Ammon's horn (tissue), 1 donor: ENCODE results near the gene KDM4B.

Source experiments
- DNase-seq: peaks from one replicate; pipeline ENCODE4 v3.0.0-alpha.2; 2016; ENCODE audit warnings: low spot score

The KDM4B gene

GRCh38 chr19:4984438-4984990 lies 15.6 kb downstream of the KDM4B start:
- no peak for DNase-seq

DNA sequence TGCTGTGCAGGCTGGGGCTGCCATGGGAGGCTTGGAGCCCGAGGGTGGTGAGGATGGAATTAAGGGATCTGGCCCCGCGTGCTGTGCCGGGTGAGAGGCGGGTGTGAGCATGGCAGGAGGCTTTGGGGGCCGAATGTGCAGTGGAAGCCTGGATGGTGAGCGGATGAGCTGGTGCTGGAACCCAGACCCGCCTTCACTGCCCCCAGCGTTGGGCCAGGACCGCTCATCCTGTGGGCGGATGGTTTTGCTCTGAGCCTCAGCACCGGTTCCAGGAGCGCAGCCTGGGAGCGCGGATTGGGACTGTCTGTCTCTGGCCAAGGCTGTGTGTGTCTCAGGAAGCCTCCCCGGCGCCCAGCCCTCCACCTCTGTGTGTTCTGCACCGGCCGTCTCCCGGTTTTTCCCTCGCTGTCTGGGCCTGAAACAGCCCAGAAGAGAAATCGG lies 16.7 kb downstream of the KDM4B start:
- DNase-seq = no peak

DNA sequence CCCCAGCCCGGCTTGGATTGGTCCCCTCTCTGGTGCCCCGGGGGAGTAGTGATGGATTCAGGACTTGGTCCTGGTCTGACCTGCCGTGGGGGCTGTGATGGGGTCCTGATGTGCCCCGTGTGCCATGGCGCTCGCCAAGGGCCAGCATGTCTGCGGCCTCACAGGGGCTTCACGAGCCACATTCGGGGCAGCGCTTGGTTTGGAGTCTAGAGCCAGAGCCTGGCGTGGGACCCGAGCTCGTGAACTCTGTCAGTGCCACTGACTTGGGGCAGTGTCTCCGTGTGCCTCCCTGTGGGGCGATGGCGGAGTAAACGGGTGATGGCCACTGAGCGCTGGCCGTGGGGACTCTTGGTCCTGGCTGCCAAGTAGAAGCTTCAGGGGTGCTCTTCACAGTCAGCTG lies 17.1 kb downstream of the KDM4B start:
- DNase-seq = no peak

- no peak for DNase-seq
Observed at GRCh38 chr19:4986471-4986891, 17.6 kb downstream of the KDM4B start.

DNA sequence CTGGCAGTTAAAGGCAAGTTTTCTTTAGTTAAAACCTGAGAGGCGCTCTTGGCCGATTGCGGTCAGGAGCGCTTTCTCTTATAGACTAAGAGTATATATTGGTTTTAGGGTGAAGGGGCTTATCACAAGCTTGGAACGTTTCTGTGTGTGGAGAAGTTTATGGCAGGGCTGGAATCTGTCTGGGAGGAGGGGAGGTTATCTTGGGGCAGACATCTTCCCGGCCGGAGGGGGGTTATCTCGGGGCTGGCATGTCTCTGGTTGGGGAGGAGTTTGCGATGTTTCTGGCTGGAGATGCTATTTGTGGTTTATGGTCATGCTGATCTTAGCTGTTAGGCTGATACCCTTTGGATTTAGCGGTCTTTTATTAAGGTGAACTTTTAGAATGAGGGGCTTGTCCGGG lies 18.3 kb downstream of the KDM4B start:
- no peak for DNase-seq

DNA sequence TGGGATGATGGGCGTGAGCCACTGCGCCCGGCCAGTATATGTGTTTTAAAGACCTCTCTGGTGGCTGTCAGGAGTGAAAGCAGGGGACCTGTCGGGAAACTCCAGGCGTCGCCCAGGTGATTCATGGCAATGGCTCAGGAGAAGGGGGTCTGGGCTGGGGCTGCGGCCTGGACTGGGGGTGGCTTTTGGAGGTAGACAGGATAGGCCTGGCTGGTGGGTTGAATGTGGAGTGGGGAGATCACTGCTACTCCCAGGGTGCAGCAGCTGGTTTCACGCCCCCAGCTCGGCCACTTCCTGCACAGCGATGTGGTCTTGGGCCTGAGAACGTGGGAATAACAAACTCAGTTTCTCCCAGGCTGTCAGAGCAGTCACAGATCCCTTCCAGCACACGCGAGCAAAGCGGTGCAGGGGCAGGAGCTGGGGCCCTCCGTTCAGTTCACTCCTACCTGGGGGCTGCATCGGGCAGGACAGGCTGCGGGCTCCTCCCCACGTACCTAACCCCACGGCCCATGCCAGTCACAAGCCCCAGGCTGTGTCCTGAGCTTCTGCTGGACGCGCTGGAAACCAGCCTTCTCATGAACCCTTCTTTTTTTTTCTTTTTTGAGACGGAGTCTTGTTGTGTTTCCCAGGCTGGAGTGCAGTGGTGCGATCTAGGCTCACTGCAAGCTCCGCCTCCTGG lies 18.9 kb downstream of the KDM4B start:
- DNase-seq = no peak

GRCh38 chr19:4988770-4989251 lies 19.9 kb downstream of the KDM4B start:
- DNase-seq = peak; percentile 22

DNA sequence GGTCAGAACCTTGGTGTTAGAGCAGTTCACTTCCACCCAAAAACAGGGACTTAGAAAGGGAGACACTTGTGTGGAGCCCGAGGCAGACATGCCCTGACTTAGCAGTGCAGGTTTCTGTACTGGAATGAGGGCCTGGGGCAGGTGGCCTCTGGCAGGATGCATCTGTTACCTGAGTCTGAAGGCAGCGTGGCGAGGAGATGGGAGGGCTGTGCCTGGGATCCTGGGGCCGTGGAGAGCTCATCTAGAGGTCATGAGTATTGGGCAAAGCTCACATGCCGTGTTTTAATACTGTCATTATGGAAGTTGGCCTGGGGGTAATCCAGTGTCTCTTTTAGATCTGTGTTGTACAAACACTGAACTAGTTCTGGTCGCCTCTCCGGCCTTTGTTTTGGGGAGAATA lies 21.4 kb downstream of the KDM4B start:
- no peak for DNase-seq

GRCh38 chr19:4991538-4991937 lies 22.6 kb downstream of the KDM4B start:
- DNase-seq = no peak

DNA sequence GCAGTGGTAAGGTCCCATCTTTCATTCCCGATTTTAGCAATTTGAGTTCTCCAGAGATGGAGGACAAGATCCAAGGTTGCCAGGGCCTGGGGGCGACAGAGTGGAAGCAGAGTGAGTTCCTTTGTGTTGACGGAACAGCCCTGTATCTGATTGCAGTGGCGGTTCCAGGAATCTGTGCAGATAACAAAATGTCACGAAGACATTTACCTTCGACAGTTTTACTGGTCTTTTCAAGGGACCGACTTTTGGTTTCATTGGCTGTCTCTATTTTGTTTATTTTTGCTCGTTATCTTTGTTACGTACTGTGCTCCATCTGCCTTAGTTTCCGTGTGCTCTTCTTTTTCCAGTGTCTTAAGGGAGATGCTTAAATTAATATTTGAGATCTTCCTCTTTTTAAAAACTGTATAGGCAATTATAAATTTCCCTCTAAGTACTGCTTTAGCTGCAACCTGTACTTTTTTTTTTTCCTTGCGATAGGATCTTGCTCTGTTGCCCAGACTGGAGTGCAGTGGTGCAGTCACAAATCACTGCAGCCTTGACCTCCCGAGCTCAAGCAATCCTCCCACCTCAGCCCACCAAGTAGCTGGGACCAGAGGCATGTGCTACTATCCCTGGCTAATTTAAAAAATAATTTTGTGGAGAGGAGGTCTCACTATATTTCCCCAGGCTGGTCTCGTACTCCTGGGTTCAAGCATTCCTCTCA lies 23.2 kb downstream of the KDM4B start:
- no peak for DNase-seq

- no peak for DNase-seq
Observed at GRCh38 chr19:4993683-4994082, 24.8 kb downstream of the KDM4B start.

DNA sequence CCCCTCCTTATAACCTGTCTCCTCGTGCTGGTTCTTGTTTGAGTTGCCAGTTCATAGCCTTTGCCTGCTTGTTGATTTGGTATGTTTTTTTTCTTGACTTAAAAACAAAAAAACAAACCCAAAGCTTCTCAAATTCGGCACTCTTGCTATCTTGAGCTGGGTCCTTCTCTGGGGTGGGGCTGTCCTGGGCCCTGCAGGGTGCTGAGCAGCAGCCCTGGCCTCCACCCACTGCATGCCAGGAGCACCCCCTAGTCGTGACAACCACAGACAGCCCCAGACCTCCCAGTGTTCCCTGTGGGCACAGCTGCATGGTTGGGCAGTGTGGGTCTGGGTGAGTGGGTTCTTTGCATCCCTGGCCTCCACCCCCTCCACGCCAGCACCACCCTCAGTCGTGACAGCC lies 27.8 kb downstream of the KDM4B start:
- DNase-seq = no peak

- no peak for DNase-seq
Observed at GRCh38 chr19:4997297-4997696, 28.4 kb downstream of the KDM4B start.

- DNase-seq = no peak
Observed at GRCh38 chr19:5000120-5000611, 31.3 kb downstream of the KDM4B start.

- DNase-seq = peak; percentile 56
Observed at GRCh38 chr19:5001615-5002014, 32.7 kb downstream of the KDM4B start.

GRCh38 chr19:5002143-5002542 lies 33.2 kb downstream of the KDM4B start:
- DNase-seq = no peak

DNA sequence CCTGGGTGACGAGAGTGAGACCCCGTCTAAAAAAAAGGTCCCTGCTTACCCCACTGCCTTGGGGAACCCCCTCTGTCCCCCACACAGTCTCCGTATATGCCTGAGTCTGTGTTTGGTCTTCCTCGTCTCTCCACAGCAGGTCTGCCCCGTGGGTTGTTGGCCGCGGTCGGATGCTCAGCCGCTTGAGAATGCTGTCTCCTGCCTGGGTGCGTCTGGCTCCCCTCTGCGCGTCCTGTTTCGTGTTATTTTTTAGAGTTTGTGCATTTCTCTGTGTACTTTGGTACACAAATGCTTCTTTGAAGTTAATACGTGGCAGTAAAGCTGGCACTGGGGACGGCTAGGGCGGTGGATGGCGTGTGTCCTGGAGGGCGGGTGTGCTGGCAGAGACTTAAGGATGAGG lies 34.9 kb downstream of the KDM4B start:
- no peak for DNase-seq

DNA sequence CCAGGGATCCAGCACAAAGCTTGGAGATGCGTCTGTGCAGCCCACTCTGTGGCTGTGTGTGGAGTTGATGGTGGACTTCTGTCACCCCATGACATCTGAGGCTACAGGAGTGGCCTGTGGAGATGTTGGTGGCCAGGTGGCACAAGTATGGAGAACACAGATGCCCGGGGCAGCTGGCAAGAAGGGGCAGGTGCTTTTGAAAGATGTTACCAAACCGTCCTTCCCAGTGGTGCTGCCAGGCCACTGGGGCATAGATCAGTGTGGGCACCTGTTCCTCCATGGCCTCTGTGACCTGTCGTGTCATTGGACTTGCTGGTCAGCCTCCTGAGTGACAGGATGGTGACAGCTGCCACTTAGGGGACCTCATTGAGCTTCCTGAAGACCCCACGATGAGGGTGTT lies 36.2 kb downstream of the KDM4B start:
- DNase-seq = no peak

GRCh38 chr19:5006201-5006600 lies 37.3 kb downstream of the KDM4B start:
- DNase-seq = no peak

DNA sequence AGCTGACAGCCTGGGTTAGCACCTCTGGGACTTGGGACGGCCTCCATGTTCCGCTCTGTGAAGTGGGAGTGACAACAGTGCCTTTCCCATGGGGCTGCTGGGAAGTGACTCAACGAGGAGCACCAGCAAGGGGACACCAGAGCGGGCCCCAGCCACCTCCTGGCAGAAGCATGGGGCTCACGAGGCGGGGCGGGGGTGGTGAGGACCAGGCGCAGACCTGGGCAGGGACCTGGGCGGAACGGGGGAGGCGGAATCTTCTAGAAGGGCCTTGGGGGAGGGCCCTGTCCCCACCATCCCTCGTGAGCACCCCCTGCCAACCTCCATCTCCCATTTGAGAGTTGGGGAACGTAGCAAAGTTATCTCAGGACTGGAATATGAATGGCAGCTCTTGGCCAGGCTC lies 37.9 kb downstream of the KDM4B start:
- DNase-seq = no peak

DNA sequence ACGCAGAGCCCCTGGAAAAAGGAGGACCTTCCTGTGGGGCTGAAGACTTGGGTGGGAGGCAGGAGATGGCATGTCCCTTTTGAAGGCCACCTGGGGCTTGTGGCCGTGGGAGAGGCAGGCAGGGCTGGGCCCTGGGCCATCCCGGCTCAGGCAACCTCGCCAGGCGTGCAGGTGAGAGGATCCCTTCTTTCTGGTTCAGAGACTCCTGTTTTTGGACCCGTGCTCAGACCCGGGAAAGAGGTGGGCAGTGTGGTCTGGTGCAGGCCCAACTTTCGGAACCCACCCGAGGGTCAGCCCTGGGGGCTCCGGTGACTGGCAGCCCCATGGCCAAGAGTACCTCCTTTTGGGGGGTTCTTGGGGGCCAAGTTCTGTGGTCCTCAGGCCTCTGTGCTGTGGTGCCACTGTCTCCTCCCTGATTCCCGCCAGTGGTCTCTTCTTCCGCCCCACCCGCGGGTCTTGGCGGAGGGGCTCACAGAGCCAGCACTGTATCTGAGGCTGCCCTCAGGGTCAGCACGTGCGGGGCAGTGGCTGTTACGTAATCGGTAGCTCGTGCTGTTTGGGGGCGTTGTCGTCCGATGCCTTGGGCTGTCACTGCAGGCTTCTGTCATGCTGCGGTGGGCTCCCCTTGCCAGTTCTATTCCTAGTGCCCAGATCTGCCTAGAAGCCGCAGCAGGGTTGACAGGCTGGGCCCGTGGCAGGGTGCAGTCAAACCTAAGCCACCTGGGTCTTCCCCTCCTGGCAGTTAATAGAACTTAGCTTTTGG lies 42.7 kb downstream of the KDM4B start:
- no peak for DNase-seq

- DNase-seq = no peak
Observed at GRCh38 chr19:5012688-5013457, 44.0 kb downstream of the KDM4B start.
